Measurements from ENCODE around the gene PKP1.

PKP1 gene

GRCh38 chr1:201332021-201332420 lies 48.7 kb downstream of the PKP1 start:
- TF ChIP-seq CTCF (IDR thresholded peaks at IDR 0.05; ENCODE audit: insufficient read depth, missing control alignments), result no peak

GRCh38 chr1:201332616-201333335 lies 49.5 kb downstream of the PKP1 start:
- DNase-seq (ENCODE audit: insufficient read length, low spot score) (no peak), FAIRE-seq (no peak)
- TF ChIP-seq CTCF (IDR thresholded peaks at IDR 0.05; ENCODE audit: insufficient read depth, missing control alignments), result no peak

More at GRCh38 chr1:201332021-201332420, 48.7 kb downstream of the PKP1 start:
- FAIRE-seq (no peak), DNase-seq (ENCODE audit: insufficient read length, low spot score) (no peak)

- no peak for TF ChIP-seq CTCF (IDR thresholded peaks at IDR 0.05; ENCODE audit: insufficient read depth, missing control alignments)
- DNase-seq (ENCODE audit: insufficient read length, low spot score) (no peak), FAIRE-seq (peak; percentile 32)
Observed at GRCh38 chr1:201334325-201335173, 51.2 kb downstream of the PKP1 start.

- FAIRE-seq (no peak), DNase-seq (ENCODE audit: insufficient read length, low spot score) (no peak)
- no peak for TF ChIP-seq CTCF (IDR thresholded peaks at IDR 0.05; ENCODE audit: insufficient read depth, missing control alignments)
Observed at GRCh38 chr1:201335174-201335870, 52.0 kb downstream of the PKP1 start.

GRCh38 chr1:201335901-201336300 lies 52.6 kb downstream of the PKP1 start:
- no peak for TF ChIP-seq CTCF (IDR thresholded peaks at IDR 0.05; ENCODE audit: insufficient read depth, missing control alignments)
- DNase-seq (ENCODE audit: insufficient read length, low spot score), result no peak
- no peak for FAIRE-seq

GRCh38 chr1:201336711-201337450 lies 53.6 kb downstream of the PKP1 start:
- FAIRE-seq (no peak), DNase-seq (ENCODE audit: insufficient read length, low spot score) (no peak)
- TF ChIP-seq CTCF (IDR thresholded peaks at IDR 0.05; ENCODE audit: insufficient read depth, missing control alignments), result no peak

Measured in D721Med (cell line).